ENCODE measurements around the gene LRP1. TPM values are rescaled to one million over a fixed set of nuclear protein-coding genes. Genes with fewer than 3 reads are reported as not detected.

LRP1 gene
- total RNA-seq, 1 experiment from 2014 or later: 9.0 TPM

DNA sequence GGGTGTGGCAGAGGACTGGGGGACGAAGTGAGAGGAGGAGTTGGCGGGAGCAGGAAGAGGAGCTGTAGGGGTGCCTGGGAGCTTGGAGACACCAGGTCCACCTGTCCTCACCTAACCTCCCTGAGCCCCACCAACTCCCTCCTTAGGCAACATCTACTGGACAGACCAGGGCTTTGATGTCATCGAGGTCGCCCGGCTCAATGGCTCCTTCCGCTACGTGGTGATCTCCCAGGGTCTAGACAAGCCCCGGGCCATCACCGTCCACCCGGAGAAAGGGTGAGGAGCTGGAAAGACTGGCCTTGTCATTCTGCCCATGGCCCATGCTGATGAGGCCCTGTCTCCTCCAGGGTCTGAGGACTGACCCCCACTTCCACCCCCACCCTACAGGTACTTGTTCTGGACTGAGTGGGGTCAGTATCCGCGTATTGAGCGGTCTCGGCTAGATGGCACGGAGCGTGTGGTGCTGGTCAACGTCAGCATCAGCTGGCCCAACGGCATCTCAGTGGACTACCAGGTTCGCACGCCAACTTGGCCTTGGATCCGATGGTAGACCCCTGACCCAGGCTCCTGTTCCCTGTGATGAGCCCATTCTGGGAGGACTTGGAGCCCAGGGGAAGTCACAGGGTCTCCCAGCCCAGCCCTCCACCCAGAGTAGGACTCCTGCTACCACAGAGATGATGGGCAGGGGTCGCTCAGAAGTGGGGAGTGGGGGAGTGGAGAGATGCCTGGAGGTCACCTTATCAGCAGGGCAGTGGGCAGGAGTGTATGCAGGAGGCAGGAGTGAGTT lies 55.8 kb downstream of the LRP1 start:
- no peak overlapping the region for H3K27ac ChIP-seq (ENCODE audit: low read length)
- TF ChIP-seq CTCF (IDR thresholded peaks at IDR 0.05) (no peak), POLR2AphosphoS5 (IDR thresholded peaks at IDR 0.05; ENCODE audit: low read depth, low read length) (no peak), TCF7L2 (IDR thresholded peaks at IDR 0.05; ENCODE audit: low read depth, low read length) (no peak), SIN3A (IDR thresholded peaks at IDR 0.05; ENCODE audit: borderline replicate concordance, insufficient read depth, low read depth, low read length) (no peak)
- TF ChIP-seq, protein P1, sequence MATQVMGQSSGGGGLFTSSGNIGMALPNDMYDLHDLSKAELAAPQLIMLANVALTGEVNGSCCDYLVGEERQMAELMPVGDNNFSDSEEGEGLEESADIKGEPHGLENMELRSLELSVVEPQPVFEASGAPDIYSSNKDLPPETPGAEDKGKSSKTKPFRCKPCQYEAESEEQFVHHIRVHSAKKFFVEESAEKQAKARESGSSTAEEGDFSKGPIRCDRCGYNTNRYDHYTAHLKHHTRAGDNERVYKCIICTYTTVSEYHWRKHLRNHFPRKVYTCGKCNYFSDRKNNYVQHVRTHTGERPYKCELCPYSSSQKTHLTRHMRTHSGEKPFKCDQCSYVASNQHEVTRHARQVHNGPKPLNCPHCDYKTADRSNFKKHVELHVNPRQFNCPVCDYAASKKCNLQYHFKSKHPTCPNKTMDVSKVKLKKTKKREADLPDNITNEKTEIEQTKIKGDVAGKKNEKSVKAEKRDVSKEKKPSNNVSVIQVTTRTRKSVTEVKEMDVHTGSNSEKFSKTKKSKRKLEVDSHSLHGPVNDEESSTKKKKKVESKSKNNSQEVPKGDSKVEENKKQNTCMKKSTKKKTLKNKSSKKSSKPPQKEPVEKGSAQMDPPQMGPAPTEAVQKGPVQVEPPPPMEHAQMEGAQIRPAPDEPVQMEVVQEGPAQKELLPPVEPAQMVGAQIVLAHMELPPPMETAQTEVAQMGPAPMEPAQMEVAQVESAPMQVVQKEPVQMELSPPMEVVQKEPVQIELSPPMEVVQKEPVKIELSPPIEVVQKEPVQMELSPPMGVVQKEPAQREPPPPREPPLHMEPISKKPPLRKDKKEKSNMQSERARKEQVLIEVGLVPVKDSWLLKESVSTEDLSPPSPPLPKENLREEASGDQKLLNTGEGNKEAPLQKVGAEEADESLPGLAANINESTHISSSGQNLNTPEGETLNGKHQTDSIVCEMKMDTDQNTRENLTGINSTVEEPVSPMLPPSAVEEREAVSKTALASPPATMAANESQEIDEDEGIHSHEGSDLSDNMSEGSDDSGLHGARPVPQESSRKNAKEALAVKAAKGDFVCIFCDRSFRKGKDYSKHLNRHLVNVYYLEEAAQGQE (IDR thresholded peaks at IDR 0.05; ENCODE audit: insufficient read depth in 1 of 2, low read depth in 2 of 2, low read length in 1 of 2): no peak
- H3K36me3 ChIP-seq (ENCODE audit: control insufficient read depth, insufficient read depth, low read length): no peaks in the 10 kb centered on the region
- intact Hi-C loops (cut with micrococcal nuclease; ENCODE audit: unreplicated experiment): no loop called here
- DNase-seq (ENCODE audit: low read depth, low spot score) (no peak), ATAC-seq (no peak)
- BruUV-seq (replicated peaks): no TSS peak
- ChIA-PET POLR2A (interaction anchor here (0.5 kb wide), 1 partner anchor 14 kb away, joined by 6 read pairs; no protein-coding TSS in a partner anchor), CTCF (interaction anchor here (1.3 kb wide), 1 partner anchor 59 kb away, joined by 4 read pairs; no protein-coding TSS in a partner anchor)
- no peaks in the 10 kb centered on the region for H3K4me1 ChIP-seq (ENCODE audit: control insufficient read depth, insufficient read depth, low read length)
- in situ Hi-C loops (cut with HindIII; ENCODE audit: low pct_unique_long_range_greater_than_20kb, low sequenced_read_pairs): no loop called here
- H3K27me3 ChIP-seq (ENCODE audit: control insufficient read depth, insufficient read depth, low read length): no peaks in the 10 kb centered on the region
- H3K9me3 ChIP-seq (ENCODE audit: control insufficient read depth, insufficient read depth, low read depth, low read length): no peaks in the 10 kb centered on the region
- H3K4me3 ChIP-seq (ENCODE audit: low read depth in 2 of 2, low read length in 2 of 2): no peak overlapping the region

DNA sequence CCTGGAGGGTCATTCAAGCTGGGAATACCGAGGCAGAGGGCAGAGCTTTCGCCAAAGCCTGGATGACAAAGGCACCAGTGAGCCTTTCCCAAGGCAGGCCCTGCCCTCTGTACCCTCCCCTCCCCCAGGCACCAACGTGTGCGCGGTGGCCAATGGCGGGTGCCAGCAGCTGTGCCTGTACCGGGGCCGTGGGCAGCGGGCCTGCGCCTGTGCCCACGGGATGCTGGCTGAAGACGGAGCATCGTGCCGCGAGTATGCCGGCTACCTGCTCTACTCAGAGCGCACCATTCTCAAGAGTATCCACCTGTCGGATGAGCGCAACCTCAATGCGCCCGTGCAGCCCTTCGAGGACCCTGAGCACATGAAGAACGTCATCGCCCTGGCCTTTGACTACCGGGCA lies 57.1 kb downstream of the LRP1 start:
- Histone ChIP-seq H3K4me1 (ENCODE audit: control insufficient read depth, insufficient read depth, low read length) (no peaks in the 10 kb centered on the region), H3K4me3 (ENCODE audit: low read depth in 2 of 2, low read length in 2 of 2) (no peak overlapping the region), H3K9me3 (ENCODE audit: control insufficient read depth, insufficient read depth, low read depth, low read length) (no peaks in the 10 kb centered on the region), H3K27me3 (ENCODE audit: control insufficient read depth, insufficient read depth, low read length) (no peaks in the 10 kb centered on the region), H3K36me3 (ENCODE audit: control insufficient read depth, insufficient read depth, low read length) (no peaks in the 10 kb centered on the region), H3K27ac (ENCODE audit: low read length) (no peak overlapping the region)
- in situ Hi-C loops (cut with HindIII; ENCODE audit: low pct_unique_long_range_greater_than_20kb, low sequenced_read_pairs): no loop called here
- ATAC-seq: no peak
- ChIA-PET POLR2A (no interaction called here), CTCF (interaction anchor here (1.3 kb wide), 1 partner anchor 61 kb away, joined by 4 read pairs; no protein-coding TSS in a partner anchor)
- DNase-seq (ENCODE audit: low read depth, low spot score): no peak
- TF ChIP-seq POLR2AphosphoS5 (IDR thresholded peaks at IDR 0.05; ENCODE audit: low read depth, low read length) (no peak), TCF7L2 (IDR thresholded peaks at IDR 0.05; ENCODE audit: low read depth, low read length) (no peak), CTCF (IDR thresholded peaks at IDR 0.05) (no peak), SIN3A (IDR thresholded peaks at IDR 0.05; ENCODE audit: borderline replicate concordance, insufficient read depth, low read depth, low read length) (no peak)
- TF ChIP-seq, protein P1 (IDR thresholded peaks at IDR 0.05; ENCODE audit: insufficient read depth in 1 of 2, low read depth in 2 of 2, low read length in 1 of 2): no peak
- intact Hi-C loops (cut with micrococcal nuclease; ENCODE audit: unreplicated experiment): no loop called here
- BruUV-seq (replicated peaks): no TSS peak
